ENCODE measurements around the gene AGAP5. TPM values are rescaled to one million over a fixed set of nuclear protein-coding genes. Genes with fewer than 3 reads are reported as not detected.

AGAP5 gene
- total and polyA plus RNA-seq, 2 of the 13 experiments (the other 11 are each of a cell fraction or from before 2014, with no cell fraction given): 5.3 to 7.9 TPM

GRCh38 chr10:73730153-73730906 lies 32.4 kb upstream of the AGAP5 start (continued):
- TF ChIP-seq PAXIP1 (CRISPR knock-in tag; conservative IDR thresholded peaks at IDR 0.05) (peak; percentile 38), ZXDC (CRISPR knock-in tag; IDR thresholded peaks at IDR 0.05) (no peak; the same call in 1 of the 2 replicates), ZBTB3 (CRISPR knock-in tag; IDR thresholded peaks at IDR 0.05; ENCODE audit: borderline replicate concordance, low read depth) (0 out of 2 replicates have a peak, but pooled peaks have one; percentile 77), ZNF563 (CRISPR knock-in tag; IDR thresholded peaks at IDR 0.05) (peak; percentile 56), GFI1 (CRISPR knock-in tag; IDR thresholded peaks at IDR 0.05; ENCODE audit: borderline replicate concordance) (peak; percentile 58), HNF1A (IDR thresholded peaks at IDR 0.05; ENCODE audit: low read depth) (no peak), HNF1A (CRISPR knock-in tag; IDR thresholded peaks at IDR 0.05; ENCODE audit: borderline replicate concordance) (peak; percentile 72; the same call in 1 of the 2 replicates), ZNF816 (CRISPR knock-in tag; IDR thresholded peaks at IDR 0.05; ENCODE audit: borderline replicate concordance) (no peak; the same call in 1 of the 2 replicates), MEIS2 (CRISPR knock-in tag; IDR thresholded peaks at IDR 0.05) (peak; percentile 71; the same call in 1 of the 2 replicates), ZNF501 (CRISPR knock-in tag; IDR thresholded peaks at IDR 0.05) (peak; percentile 99), ZNF713 (CRISPR knock-in tag; IDR thresholded peaks at IDR 0.05) (no peak), ZNF552 (CRISPR knock-in tag; IDR thresholded peaks at IDR 0.05; ENCODE audit: borderline replicate concordance) (0 out of 2 replicates have a peak, but pooled peaks have one; percentile 61), ZNF10 (CRISPR knock-in tag; IDR thresholded peaks at IDR 0.05; ENCODE audit: borderline replicate concordance, low read depth) (no peak), RARG (CRISPR knock-in tag; IDR thresholded peaks at IDR 0.05; ENCODE audit: low read depth) (no peak), ZSCAN20 (CRISPR knock-in tag; IDR thresholded peaks at IDR 0.05; ENCODE audit: borderline replicate concordance) (peak; percentile 72), ZNF232 (CRISPR knock-in tag; IDR thresholded peaks at IDR 0.05; ENCODE audit: borderline replicate concordance) (peak; percentile 35; the same call in 1 of the 2 replicates), ZNF576 (CRISPR knock-in tag; IDR thresholded peaks at IDR 0.05) (0 out of 2 replicates have a peak, but pooled peaks have one; percentile 44)

Measured in HepG2 (cell line).